Immature natural killer cell (primary cell): Measurements from ENCODE around the gene TMEM94. TPM values are rescaled to one million over a fixed set of nuclear protein-coding genes. Genes with fewer than 3 reads are reported as not detected.
A peak's percentile ranks its signal among the peaks of the same experiment; 100 is the strongest.

ENCODE experiments used
- DNase-seq, 3 donors: peaks; one replicate each; pipeline ENCODE4 v3.0.0; 2022; ENCODE audit warnings: mixed read lengths in 1 of 3
- H3K27ac Mint-ChIP-seq, 6 donors: one replicate each; pipeline ENCODE4 v1.8.0; 2020; ENCODE audit warnings: mixed read lengths in 6 of 6, mild to moderate bottlenecking in 5 of 6, inconsistent platforms in 4 of 6, moderate library complexity in 3 of 6
- H3K27me3 Mint-ChIP-seq, 3 donors: one replicate each; pipeline ENCODE4 v1.8.0; 2020 to 2021; ENCODE audit warnings: low read depth in 3 of 3, mild to moderate bottlenecking in 3 of 3, mixed read lengths in 3 of 3, moderate library complexity in 3 of 3, inconsistent platforms in 1 of 3
- H3K36me3 Mint-ChIP-seq, 3 donors: one replicate each; pipeline ENCODE4 v1.8.0; 2020; ENCODE audit warnings: mixed read lengths in 3 of 3, inconsistent platforms in 2 of 3, mild to moderate bottlenecking in 2 of 3
- H3K4me1 Mint-ChIP-seq, 2 donors: one replicate each; pipeline ENCODE4 v1.8.0; 2020; ENCODE audit warnings: inconsistent platforms in 2 of 2, mild to moderate bottlenecking in 2 of 2, mixed read lengths in 2 of 2, moderate library complexity in 1 of 2
- H3K4me3 Mint-ChIP-seq, 5 donors: one replicate each; pipeline ENCODE4 v1.8.0; 2020; ENCODE audit warnings: mild to moderate bottlenecking in 5 of 5, mixed read lengths in 5 of 5, inconsistent platforms in 3 of 5, moderate library complexity in 3 of 5
- H3K9me3 Mint-ChIP-seq, 6 donors: one replicate each; pipeline ENCODE4 v1.8.0; 2020; ENCODE audit warnings: mild to moderate bottlenecking in 6 of 6, mixed read lengths in 6 of 6, inconsistent platforms in 4 of 6, moderate library complexity in 3 of 6
- polyA plus RNA-seq, 3 donors: library from polyadenylated mRNA; unstranded; fragments of 300-500 nt; fragmentation: Illumina TruSeq; gene quantifications; one replicate each; pipeline ENCODE4 v1.2.3, GENCODE V29; 2021

TMEM94 gene
- polyA plus RNA-seq, 3 donors from 2014 or later = 3.2 to 21.9 (median 9.3) TPM

DNA sequence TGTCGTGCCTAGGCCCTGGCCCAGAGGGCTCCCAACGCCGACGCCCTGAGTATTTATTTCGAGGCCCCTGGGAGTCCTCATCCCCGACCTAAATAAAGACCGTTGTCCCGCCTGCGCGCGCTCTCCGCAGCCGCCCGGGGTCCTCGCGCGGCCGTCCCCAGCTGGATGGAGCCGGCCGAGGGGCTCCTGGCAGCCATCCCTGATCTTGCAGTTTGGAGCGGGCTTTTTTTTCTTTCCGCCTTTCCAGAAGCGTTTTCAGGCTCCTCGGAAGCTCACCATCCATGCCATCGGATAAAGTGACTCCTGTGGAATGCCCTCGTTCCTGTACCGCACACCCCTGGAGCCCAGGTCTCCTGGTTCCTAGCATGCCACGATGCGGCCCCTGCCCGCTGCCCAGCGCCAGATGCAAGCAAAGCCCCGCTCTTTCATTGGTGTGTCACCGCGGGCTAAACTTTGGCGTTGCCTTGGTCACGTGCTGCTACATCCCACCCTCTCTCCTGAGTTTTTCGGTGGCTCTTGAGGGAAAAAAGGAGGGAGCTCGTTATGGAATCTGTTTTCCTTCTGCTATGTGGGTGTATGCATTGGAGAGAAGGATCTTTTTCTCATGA, 716 bp downstream of the TMEM94 start:
- peaks cover 49 to 58% of the 10 kb centered on the region in 2 donors for H3K4me1 Mint-ChIP-seq
- peaks cover 2 to 3% (median 3%) of the 10 kb centered on the region in 3 donors for H3K27me3 Mint-ChIP-seq
- no peaks in the 10 kb centered on the region for H3K36me3 Mint-ChIP-seq
- DNase-seq = no peak
- H3K4me3 Mint-ChIP-seq = peak overlapping the region; percentile 93 to 97 (median 93)
- no peaks in the 10 kb centered on the region for H3K9me3 Mint-ChIP-seq
- peak overlapping the region; percentile 29 to 98 (median 98) for H3K27ac Mint-ChIP-seq

DNA sequence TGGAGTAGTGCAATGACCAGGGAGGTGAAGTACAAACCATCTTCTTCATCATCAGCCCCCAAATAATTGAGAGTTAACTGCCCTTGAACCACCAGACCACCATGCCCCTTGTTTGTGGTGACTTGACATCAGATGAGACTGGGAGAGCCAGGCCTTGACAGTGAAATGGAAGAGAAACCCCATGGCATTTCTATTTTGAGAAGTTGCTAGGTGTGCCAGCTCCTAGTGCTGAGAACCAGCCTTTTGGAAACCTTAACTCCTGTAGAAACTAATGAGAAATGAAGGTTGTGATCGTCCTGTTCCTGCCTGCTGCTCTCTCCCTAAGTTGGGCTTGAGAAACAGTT, 2.8 kb downstream of the TMEM94 start:
- Mint-ChIP-seq H3K9me3 (no peaks in the 10 kb centered on the region), H3K27me3 (peaks cover 2 to 3% (median 3%) of the 10 kb centered on the region in 3 donors), H3K36me3 (peaks cover 0 to 6% (median 0%) of the 10 kb centered on the region in 3 donors), H3K4me3 (peak overlapping the region in 4 of 5 donors; percentile 10 to 61 (median 46)), H3K4me1 (peaks cover 47 to 62% of the 10 kb centered on the region in 2 donors), H3K27ac (peak overlapping the region; percentile 85 to 96 (median 88))
- DNase-seq = no peak

DNA sequence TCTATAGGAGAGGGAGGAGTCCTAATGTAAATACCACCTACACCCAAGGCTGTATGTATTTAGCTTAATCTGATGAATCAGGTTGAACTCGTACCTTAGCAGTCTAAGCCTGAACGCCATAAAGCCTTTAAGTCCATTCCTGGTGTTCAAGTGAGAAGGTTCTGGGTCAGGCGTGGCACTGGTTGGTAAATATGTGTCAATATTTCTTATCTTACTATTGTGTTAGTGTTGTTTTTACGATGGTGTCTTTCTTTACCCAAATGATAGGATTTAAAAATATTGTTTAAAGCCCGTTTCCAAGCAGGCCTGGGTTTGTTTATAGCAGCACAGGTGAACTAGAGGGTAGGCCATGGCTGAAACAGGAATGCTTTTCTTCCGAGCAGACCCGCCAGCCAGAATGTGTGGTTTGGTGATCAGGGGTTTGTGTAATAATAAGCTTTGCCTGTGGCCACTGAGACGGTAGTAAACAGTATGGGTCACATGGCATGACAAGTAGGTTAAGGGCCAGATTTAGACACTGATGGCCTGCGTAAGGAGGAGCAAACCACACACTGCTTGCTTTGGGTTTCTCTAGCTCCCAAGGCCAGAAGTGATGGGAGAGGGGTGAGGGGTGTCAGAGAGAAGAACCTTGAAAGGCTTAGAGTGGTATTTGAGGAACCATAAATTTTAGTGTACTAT, 3.3 kb downstream of the TMEM94 start:
- peak; percentile 28 to 49 (median 46) for DNase-seq
- Mint-ChIP-seq H3K36me3 (peaks cover 0 to 6% (median 0%) of the 10 kb centered on the region in 3 donors), H3K4me1 (peaks cover 43 to 59% of the 10 kb centered on the region in 2 donors), H3K27ac (peak overlapping the region; percentile 85 to 96 (median 88)), H3K4me3 (peak overlapping the region; percentile 10 to 61 (median 42)), H3K27me3 (peaks cover 2 to 3% (median 3%) of the 10 kb centered on the region in 3 donors), H3K9me3 (no peaks in the 10 kb centered on the region)

DNA sequence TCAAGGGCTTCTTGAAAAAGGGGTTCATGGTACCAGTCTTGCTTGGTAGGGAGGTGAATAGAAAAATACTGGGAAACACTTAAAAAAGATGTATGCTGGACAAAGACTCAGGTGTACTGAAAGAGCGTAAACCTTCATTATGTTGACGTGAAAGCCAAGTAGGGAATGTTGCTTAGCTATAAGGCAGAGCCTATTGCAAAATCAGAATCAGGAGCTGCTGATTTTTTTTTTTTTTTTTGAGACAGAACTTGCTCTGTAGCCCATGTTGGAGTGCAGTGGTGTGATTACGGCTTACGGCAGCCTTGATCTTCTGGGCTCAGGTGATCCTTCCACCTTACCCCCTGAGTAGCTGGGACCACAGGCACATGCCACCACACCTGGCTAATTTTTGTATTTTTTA, 3.9 kb downstream of the TMEM94 start:
- DNase-seq = no peak
- Mint-ChIP-seq H3K4me3 (peak overlapping the region in 3 of 5 donors; percentile 10 to 61 (median 49)), H3K9me3 (no peaks in the 10 kb centered on the region), H3K27me3 (peaks cover 0 to 3% (median 3%) of the 10 kb centered on the region in 3 donors), H3K4me1 (peaks cover 46 to 57% of the 10 kb centered on the region in 2 donors), H3K36me3 (peaks cover 0 to 6% (median 0%) of the 10 kb centered on the region in 3 donors), H3K27ac (peak overlapping the region; percentile 85 to 96 (median 88))

DNA sequence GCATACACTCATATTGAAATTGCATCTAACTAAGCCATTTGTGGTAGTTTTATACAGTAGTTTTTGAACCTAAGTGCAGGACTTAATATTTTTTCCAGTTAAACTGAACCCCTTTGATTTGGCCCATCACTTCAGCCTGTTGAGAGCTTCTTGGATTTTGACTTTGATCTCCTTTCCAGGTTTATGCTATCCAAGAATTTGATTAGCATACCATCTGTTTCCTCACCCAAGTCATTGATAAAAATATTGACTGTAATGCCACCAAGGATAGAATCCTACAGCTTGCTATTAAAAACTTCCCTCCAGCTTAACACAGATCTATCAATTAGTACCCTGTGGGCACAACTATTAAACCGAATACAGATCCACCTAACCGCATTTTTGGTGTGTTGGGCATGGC, 7.2 kb downstream of the TMEM94 start:
- Mint-ChIP-seq H3K9me3 (no peaks in the 10 kb centered on the region), H3K27me3 (no peaks in the 10 kb centered on the region), H3K4me1 (peaks cover 26 to 30% of the 10 kb centered on the region in 2 donors), H3K36me3 (peaks cover 0 to 9% (median 0%) of the 10 kb centered on the region in 3 donors), H3K4me3 (no peak overlapping the region), H3K27ac (peak overlapping the region in 1 of 6 donors; percentile 69)
- DNase-seq = no peak

DNA sequence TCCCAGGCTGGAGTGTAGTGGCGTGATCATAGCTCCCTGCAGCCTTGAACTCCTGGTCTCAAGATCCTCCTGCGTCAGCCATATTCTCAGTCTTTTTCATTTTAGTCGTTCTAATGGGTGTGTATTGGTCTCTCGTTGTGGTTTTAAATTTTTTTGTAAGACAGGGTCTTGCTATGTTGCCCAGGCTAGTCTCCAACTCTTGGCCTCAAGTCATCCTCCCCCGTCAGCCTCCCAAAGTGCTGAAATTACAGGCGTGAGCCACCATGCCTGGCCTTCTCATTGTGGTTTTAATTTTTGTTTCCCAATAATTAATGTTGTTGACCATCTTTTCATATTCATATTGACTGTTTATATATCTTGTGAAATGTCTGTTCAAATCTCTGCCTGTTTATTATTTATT, 8.6 kb downstream of the TMEM94 start:
- no peak for DNase-seq
- Mint-ChIP-seq H3K4me1 (peaks cover 12 to 16% of the 10 kb centered on the region in 2 donors), H3K36me3 (peaks cover 0 to 9% (median 0%) of the 10 kb centered on the region in 3 donors), H3K4me3 (no peak overlapping the region), H3K27me3 (no peaks in the 10 kb centered on the region), H3K9me3 (no peaks in the 10 kb centered on the region), H3K27ac (peak overlapping the region in 2 of 6 donors; percentile 34 to 52)

DNA sequence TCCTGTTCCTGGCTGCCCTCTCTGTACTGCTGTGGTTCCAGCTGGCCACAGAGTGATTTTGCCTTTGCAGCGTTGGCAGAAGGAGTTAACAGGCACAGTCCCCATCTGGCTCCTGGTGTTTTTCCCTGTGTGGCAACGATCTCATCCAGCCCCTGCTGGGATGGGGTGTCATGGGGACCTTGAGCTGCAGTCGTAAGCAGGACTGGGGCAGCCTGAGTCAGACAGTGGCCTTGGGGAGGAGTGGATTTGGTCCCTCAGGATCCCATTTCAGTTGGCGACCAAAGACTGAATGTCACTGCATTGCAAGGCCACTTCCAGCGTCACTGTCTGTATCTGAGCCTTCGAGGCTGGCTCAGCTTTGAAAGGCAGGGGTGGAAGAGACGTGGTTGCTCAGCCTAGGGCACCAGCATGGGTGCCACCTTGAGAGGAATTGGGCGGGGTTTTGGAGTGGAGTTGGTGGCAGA, 11.9 kb downstream of the TMEM94 start:
- no peaks in the 10 kb centered on the region for H3K27me3 Mint-ChIP-seq
- no peak for DNase-seq
- no peaks in the 10 kb centered on the region for H3K9me3 Mint-ChIP-seq
- H3K27ac Mint-ChIP-seq = no peak overlapping the region
- H3K4me1 Mint-ChIP-seq = peaks cover 8 to 11% of the 10 kb centered on the region in 2 donors
- H3K4me3 Mint-ChIP-seq = no peak overlapping the region
- H3K36me3 Mint-ChIP-seq = peaks cover 13 to 21% (median 14%) of the 10 kb centered on the region in 3 donors

DNA sequence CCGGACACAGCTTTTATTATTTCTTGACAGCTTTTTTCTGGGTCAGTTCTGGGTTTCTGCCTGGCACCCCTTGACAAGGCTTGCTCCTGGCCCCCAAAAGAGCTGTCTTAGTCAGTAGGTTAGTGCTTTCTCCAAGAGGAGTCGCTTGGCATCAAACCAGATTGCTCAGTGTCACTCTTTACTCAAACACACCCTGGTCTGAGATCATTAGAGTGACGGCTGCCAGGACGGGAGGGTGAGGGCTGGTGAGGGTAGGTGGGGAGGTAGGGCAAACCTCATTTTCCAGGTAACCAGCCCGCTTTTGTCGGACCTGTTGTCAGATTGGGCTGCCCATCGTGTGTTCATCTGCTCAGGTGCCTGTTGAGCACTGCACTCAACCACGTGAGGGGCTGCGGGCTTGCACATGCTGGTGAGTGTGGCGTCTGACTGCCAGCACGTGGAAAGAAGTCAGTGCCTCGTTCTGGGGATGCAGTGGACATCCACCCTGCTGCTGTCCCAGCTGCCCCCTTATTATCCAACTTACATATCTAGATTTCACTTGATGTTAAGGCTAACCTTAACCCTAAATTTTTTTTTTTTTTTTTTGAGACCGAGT, 12.4 kb downstream of the TMEM94 start:
- H3K4me3 Mint-ChIP-seq = no peak overlapping the region
- H3K9me3 Mint-ChIP-seq = no peaks in the 10 kb centered on the region
- H3K27me3 Mint-ChIP-seq = no peaks in the 10 kb centered on the region
- peaks cover 5 to 7% of the 10 kb centered on the region in 2 donors for H3K4me1 Mint-ChIP-seq
- DNase-seq = no peak
- peak overlapping the region in 1 of 6 donors; percentile 11 for H3K27ac Mint-ChIP-seq
- H3K36me3 Mint-ChIP-seq = peaks cover 13 to 18% (median 14%) of the 10 kb centered on the region in 3 donors

DNA sequence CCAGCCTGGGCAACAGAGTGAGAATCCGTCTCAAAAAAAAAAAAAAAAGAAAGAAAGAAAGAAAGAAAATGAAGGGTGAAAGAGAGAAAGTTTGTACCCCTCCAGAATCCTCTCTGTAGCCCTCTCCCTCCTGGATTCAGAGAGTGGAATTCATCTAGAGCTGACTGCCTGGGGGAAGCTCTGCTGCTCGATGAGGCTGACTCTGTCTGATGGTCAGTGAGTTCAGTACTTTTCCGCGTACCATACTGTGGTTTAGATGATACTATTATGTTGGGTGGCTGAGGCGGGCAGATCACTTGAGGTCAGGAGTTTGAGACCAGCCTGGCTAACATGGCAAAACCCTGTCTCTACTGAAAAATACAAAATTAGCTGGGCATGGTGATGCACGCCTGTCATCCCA, 14.8 kb downstream of the TMEM94 start:
- Mint-ChIP-seq H3K4me3 (no peak overlapping the region), H3K9me3 (no peaks in the 10 kb centered on the region), H3K36me3 (peaks cover 13 to 15% (median 14%) of the 10 kb centered on the region in 3 donors), H3K4me1 (peaks cover 0 to 3% of the 10 kb centered on the region in 2 donors), H3K27ac (no peak overlapping the region), H3K27me3 (no peaks in the 10 kb centered on the region)
- DNase-seq = no peak

DNA sequence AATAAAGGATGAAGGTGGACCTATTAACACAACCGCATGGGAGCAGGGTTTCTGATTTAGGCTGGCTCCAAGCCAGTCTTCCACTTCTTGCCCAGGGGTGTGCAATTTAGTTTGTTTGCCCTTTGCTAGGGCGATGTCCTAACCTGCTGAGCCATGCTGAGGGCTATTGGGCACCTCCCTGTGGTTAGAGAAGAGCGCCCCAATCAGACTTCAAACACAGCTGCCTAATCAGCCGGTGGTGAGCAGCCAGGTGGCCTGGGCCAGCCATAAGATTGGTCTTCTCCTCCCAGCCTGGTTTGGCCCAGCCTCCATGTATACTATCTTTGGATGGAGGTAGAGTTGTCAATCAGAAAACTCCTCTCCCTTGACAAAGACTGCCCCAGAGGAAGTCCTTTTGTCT, 15.7 kb downstream of the TMEM94 start:
- no peak overlapping the region for H3K4me3 Mint-ChIP-seq
- H3K4me1 Mint-ChIP-seq = peaks cover 0 to 4% of the 10 kb centered on the region in 2 donors
- no peak for DNase-seq
- no peaks in the 10 kb centered on the region for H3K9me3 Mint-ChIP-seq
- no peaks in the 10 kb centered on the region for H3K27me3 Mint-ChIP-seq
- H3K27ac Mint-ChIP-seq = no peak overlapping the region
- H3K36me3 Mint-ChIP-seq = peaks cover 13 to 15% (median 14%) of the 10 kb centered on the region in 3 donors

DNA sequence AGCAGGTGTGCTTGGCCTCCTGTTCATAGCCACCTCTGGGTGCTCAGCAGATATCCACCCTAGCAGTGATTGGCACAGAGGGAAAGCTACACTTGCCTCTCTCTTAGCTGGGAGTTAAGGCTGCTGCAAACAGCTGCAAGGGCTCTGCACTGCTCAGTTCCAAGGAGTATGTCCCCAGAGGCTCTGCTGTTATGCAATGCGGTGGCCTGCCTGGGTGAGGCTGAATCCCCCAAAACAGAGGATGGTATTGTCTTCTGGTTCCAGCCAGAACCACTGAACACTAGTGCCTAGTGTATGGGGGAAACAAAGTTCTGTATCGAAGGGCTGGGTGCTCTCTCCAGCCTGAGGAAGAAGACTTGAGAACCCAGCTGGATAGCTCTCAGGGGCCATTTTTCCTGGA, 16.8 kb downstream of the TMEM94 start:
- H3K4me1 Mint-ChIP-seq = peaks cover 0 to 3% of the 10 kb centered on the region in 2 donors
- no peaks in the 10 kb centered on the region for H3K9me3 Mint-ChIP-seq
- H3K27ac Mint-ChIP-seq = no peak overlapping the region

DNA sequence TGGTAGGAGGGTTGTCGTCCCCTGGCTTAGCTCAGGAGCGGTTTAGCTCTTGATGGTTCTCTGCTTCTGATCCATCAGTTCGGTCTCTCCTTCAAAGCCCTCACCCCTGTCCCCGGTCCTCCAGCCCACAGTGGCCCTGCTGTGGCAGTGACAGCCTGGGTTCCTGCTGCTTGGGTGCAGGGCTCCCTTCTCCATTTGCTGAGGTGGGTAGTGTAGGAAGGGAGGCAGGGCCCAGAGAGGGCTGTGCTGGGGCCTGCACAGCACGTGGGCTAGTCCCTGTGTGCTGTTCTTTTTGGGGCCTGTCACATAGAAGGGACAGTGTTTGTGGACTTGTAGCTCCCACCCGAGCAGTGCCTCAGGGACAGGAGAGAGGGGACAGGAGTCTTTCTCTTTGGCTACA, 18.3 kb downstream of the TMEM94 start:
- Mint-ChIP-seq H3K27ac (no peak overlapping the region), H3K27me3 (no peaks in the 10 kb centered on the region), H3K4me1 (peaks cover 0 to 3% of the 10 kb centered on the region in 2 donors), H3K4me3 (no peak overlapping the region), H3K9me3 (no peaks in the 10 kb centered on the region), H3K36me3 (peaks cover 12 to 14% (median 13%) of the 10 kb centered on the region in 3 donors)
- no peak for DNase-seq

More for the DNA sequence above, 16.8 kb downstream of the TMEM94 start:
- Mint-ChIP-seq H3K36me3 (peaks cover 12 to 14% (median 13%) of the 10 kb centered on the region in 3 donors), H3K27me3 (no peaks in the 10 kb centered on the region), H3K4me3 (no peak overlapping the region)
- no peak for DNase-seq

DNA sequence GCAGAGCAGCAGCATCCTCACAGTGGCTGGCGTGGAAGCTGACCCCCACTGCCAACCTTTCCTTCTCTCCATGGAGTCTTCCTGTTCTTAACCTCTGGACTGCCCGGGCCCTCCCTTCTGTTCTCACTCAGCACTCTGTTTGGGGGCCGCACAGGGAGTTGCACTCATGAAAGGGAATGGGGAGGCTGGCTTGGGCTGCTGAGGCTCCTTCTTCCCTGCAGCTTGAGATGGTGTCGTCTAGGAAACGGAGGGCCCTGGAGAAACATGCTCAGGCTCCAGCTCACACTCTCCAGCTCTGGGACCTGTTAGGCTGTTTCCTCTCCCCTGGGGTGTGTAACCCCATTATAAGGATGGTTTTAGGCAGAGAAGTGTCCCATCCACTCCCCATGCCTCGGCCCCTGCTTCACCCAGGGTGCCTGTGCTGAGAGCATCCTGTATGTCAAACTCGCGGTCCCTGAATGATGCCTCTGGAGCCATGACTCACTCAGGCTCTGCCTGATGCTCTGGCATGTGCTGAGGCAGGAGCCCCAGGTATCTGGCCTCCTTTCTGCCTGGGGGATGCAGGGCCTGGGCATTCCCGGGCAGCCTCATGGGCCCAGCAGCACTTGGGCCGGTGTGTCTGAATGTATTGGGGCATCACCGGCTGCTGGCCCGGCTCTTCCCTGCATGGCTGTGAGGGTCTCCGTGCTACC, 18.9 kb downstream of the TMEM94 start:
- Mint-ChIP-seq H3K4me1 (peaks cover 0 to 3% of the 10 kb centered on the region in 2 donors), H3K27me3 (no peaks in the 10 kb centered on the region), H3K4me3 (no peak overlapping the region), H3K9me3 (no peaks in the 10 kb centered on the region), H3K36me3 (peaks cover 12 to 14% (median 13%) of the 10 kb centered on the region in 3 donors), H3K27ac (no peak overlapping the region)
- DNase-seq = no peak
